Panc1 (cell line): ENCODE results near the gene MAGI1.
"Not testable (repeated sequence)": the region's sequence is repeated elsewhere in the genome, so short reads cannot be mapped to it uniquely, and the experiment has no call there.

Source experiments
- POLR2AphosphoS5 ChIP-seq: IDR thresholded peaks from 2 replicates; pipeline ENCODE4 v1.6.1; 2012; ENCODE audit warnings: mild to moderate bottlenecking, low read depth, low read length, moderate library complexity
- TF ChIP-seq, protein P1 (sequence below): fragments of 450-650 bp; IDR thresholded peaks from 2 replicates; pipeline ENCODE4 v1.5.1; 2017; ENCODE audit warnings: mild to moderate bottlenecking

DNA sequence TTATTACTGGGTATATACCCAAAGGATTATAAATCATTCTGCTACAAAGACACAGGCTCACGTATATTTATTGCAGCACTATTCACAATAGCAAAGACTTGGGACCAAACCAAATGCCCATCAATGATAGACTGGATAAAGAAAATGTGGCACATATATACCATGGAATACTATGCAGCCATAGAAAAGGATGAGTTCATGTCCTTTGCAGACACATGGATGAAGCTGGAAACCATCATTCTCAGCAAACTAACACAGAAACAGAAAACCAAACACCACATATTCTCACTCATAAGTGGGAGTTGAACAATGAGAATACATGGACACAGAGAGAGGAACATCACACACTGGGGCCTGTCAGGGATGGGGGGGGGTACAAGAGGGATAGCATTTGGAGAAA lies 495.3 kb downstream of the MAGI1 start:
- TF ChIP-seq, protein P1, sequence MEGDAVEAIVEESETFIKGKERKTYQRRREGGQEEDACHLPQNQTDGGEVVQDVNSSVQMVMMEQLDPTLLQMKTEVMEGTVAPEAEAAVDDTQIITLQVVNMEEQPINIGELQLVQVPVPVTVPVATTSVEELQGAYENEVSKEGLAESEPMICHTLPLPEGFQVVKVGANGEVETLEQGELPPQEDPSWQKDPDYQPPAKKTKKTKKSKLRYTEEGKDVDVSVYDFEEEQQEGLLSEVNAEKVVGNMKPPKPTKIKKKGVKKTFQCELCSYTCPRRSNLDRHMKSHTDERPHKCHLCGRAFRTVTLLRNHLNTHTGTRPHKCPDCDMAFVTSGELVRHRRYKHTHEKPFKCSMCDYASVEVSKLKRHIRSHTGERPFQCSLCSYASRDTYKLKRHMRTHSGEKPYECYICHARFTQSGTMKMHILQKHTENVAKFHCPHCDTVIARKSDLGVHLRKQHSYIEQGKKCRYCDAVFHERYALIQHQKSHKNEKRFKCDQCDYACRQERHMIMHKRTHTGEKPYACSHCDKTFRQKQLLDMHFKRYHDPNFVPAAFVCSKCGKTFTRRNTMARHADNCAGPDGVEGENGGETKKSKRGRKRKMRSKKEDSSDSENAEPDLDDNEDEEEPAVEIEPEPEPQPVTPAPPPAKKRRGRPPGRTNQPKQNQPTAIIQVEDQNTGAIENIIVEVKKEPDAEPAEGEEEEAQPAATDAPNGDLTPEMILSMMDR, result not testable (repeated sequence)
- not testable (repeated sequence) for TF ChIP-seq POLR2AphosphoS5
